Cardiac septum (tissue), 1 donor: Measurements from ENCODE around the gene ZNF280B. TPM values are rescaled to one million over a fixed set of nuclear protein-coding genes. Genes with fewer than 3 reads are reported as not detected.
"Not testable (repeated sequence)": the region's sequence is repeated elsewhere in the genome, so short reads cannot be mapped to it uniquely, and the experiment has no call there.

ENCODE experiments used
- DNase-seq: peaks from one replicate; pipeline ENCODE4 v3.0.0-alpha.2; 2020; ENCODE audit warnings: low spot score
- intact Hi-C: fragments of 100-400 bp; cut with DNase I; formaldehyde crosslinking; loops from one replicate; pipeline ENCODE4 v1.14.0; 2022
- total RNA-seq: library from RNA; stranded (reverse); fragmentation: NEBNext Ultra II Directional; extraction: Animal tissue kit (Norgen Biotek cat#: 25700); gene quantifications from one replicate; pipeline ENCODE4 v1.2.1, GENCODE V29; 2021
- donor health status: DM: no; HTN: no; CAD: no.

The ZNF280B gene
- total RNA-seq, 1 donor from 2014 or later: 0.57 TPM

GRCh38 chr22:22469527-22469926 lies 39.0 kb downstream of the ZNF280B start:
- DNase-seq: no peak
- intact Hi-C loops: loop anchor here (10.0 kb wide), 1 partner anchor 655 kb away; no protein-coding TSS in a partner anchor

GRCh38 chr22:22468794-22469469 lies 39.6 kb downstream of the ZNF280B start:
- not testable (repeated sequence) for DNase-seq
- intact Hi-C loops: loop anchor here (10.0 kb wide), 1 partner anchor 656 kb away; no protein-coding TSS in a partner anchor

- DNase-seq: no peak
- intact Hi-C loops: loop anchor here (10.0 kb wide), 1 partner anchor 658 kb away; no protein-coding TSS in a partner anchor
Measured at GRCh38 chr22:22467112-22467511, 41.4 kb downstream of the ZNF280B start.

- DNase-seq: no peak
- intact Hi-C loops: loop anchor here (10.0 kb wide), 1 partner anchor 659 kb away; no protein-coding TSS in a partner anchor
Measured at GRCh38 chr22:22465782-22466181, 42.8 kb downstream of the ZNF280B start.

GRCh38 chr22:22465094-22465602 lies 43.4 kb downstream of the ZNF280B start:
- DNase-seq: no peak
- intact Hi-C loops: loop anchor here (10.0 kb wide), 1 partner anchor 660 kb away; no protein-coding TSS in a partner anchor

GRCh38 chr22:22464541-22465054 lies 43.9 kb downstream of the ZNF280B start:
- no peak for DNase-seq
- intact Hi-C loops: loop anchor here (10.0 kb wide), 1 partner anchor 660 kb away; no protein-coding TSS in a partner anchor

GRCh38 chr22:22463855-22464540 lies 44.5 kb downstream of the ZNF280B start:
- intact Hi-C loops: loop anchor here (10.0 kb wide), 1 partner anchor 661 kb away; no protein-coding TSS in a partner anchor

GRCh38 chr22:22462813-22463567 lies 45.6 kb downstream of the ZNF280B start:
- no peak for DNase-seq
- intact Hi-C loops: loop anchor here (10.0 kb wide), 1 partner anchor 662 kb away; no protein-coding TSS in a partner anchor

More at GRCh38 chr22:22463855-22464540, 44.5 kb downstream of the ZNF280B start:
- no peak for DNase-seq

- intact Hi-C loops: loop anchor here (10.0 kb wide), 1 partner anchor 663 kb away; no protein-coding TSS in a partner anchor
Measured at GRCh38 chr22:22461583-22461982, 47.0 kb downstream of the ZNF280B start.

GRCh38 chr22:22461111-22461510 lies 47.4 kb downstream of the ZNF280B start:
- intact Hi-C loops: loop anchor here (10.0 kb wide), 1 partner anchor 664 kb away; no protein-coding TSS in a partner anchor
- DNase-seq: no peak

More at GRCh38 chr22:22461583-22461982, 47.0 kb downstream of the ZNF280B start:
- DNase-seq: no peak

- intact Hi-C loops: loop anchor here (10.0 kb wide), 1 partner anchor 664 kb away; no protein-coding TSS in a partner anchor
Measured at GRCh38 chr22:22460635-22461034, 47.9 kb downstream of the ZNF280B start.

GRCh38 chr22:22460060-22460459 lies 48.5 kb downstream of the ZNF280B start:
- DNase-seq: no peak
- intact Hi-C loops: loop anchor here (10.0 kb wide), 1 partner anchor 665 kb away; no protein-coding TSS in a partner anchor

More at GRCh38 chr22:22460635-22461034, 47.9 kb downstream of the ZNF280B start:
- DNase-seq: no peak

- no peak for DNase-seq
- intact Hi-C loops: no loop called here
Measured at GRCh38 chr22:22458896-22459588, 49.5 kb downstream of the ZNF280B start.

- no peak for DNase-seq
- intact Hi-C loops: no loop called here
Measured at GRCh38 chr22:22458387-22458786, 50.2 kb downstream of the ZNF280B start.

GRCh38 chr22:22454997-22455396 lies 53.5 kb downstream of the ZNF280B start:
- intact Hi-C loops: no loop called here
- no peak for DNase-seq

- DNase-seq: no peak
- intact Hi-C loops: no loop called here
Measured at GRCh38 chr22:22452996-22453686, 55.4 kb downstream of the ZNF280B start.

GRCh38 chr22:22452211-22452610 lies 56.3 kb downstream of the ZNF280B start:
- intact Hi-C loops: no loop called here
- no peak for DNase-seq

- no peak for DNase-seq
- intact Hi-C loops: no loop called here
Measured at GRCh38 chr22:22450343-22450839, 58.2 kb downstream of the ZNF280B start.
